IMR-90 (cell line): ENCODE measurements around the gene CIDEA. TPM values are rescaled to one million over a fixed set of nuclear protein-coding genes. Genes with fewer than 3 reads are reported as not detected.

ENCODE experiments used
- ATAC-seq: fragments of 200-7000 bp; cut with Tn5 transposase; 2 replicates; pipeline ENCODE4 v1.9.1; 2020; ENCODE audit warnings: low read depth, mild to moderate bottlenecking, moderate library complexity
- BruUV-seq: library from RNA; stranded (reverse); fragments of 400-500 nt; replicated peaks from 2 replicates; lab custom pipeline; 2021; lab: Mats Ljungman, UMichigan
- CTCF ChIA-PET: fragments of 300-600 bp; formaldehyde crosslinking; extraction: SDS; loops from one replicate; lab custom pipeline; 2021; ENCODE audit warnings: antibody characterized with exemption; lab: Yijun Ruan, JAX
- POLR2A ChIA-PET: fragments of 300-600 bp; sonication (Branson Sonifier 250); formaldehyde crosslinking; loops from one replicate; lab custom pipeline; 2022; ENCODE audit warnings: antibody characterized with exemption; ENCODE audit not compliant: unreplicated experiment; lab: Charles Lee
- DNase-seq: peaks from one replicate; pipeline ENCODE4 v3.0.0; 2013
- H2AFZ ChIP-seq: replicated peaks from 2 replicates; pipeline ENCODE3; 2013; ENCODE audit warnings: low read length, mild to moderate bottlenecking; ENCODE audit not compliant: poor library complexity
- H2AK5ac ChIP-seq: 2 replicates; pipeline ENCODE4 v1.6.1; 2013; ENCODE audit warnings: low read depth, low read length, inconsistent platforms
- H2AK9ac ChIP-seq: replicated peaks from 2 replicates; pipeline ENCODE3; 2013; ENCODE audit warnings: mild to moderate bottlenecking, low read depth, low read length, moderate library complexity; ENCODE audit not compliant: poor library complexity
- H2BK120ac ChIP-seq: 2 replicates; pipeline ENCODE4 v1.6.1; 2013; ENCODE audit warnings: low read depth, low read length, inconsistent platforms
- H2BK15ac ChIP-seq: 3 replicates; pipeline ENCODE4 v1.6.1; 2013; ENCODE audit warnings: low read depth, low read length, inconsistent platforms
- H2BK20ac ChIP-seq: 2 replicates; pipeline ENCODE4 v1.6.1; 2013; ENCODE audit warnings: low read depth, mild to moderate bottlenecking, inconsistent platforms, low read length, moderate library complexity
- H2BK5ac ChIP-seq: 2 replicates; pipeline ENCODE4 v1.6.1; 2013; ENCODE audit warnings: mild to moderate bottlenecking, low read depth, low read length, inconsistent platforms; ENCODE audit not compliant: poor library complexity, severe bottlenecking
- H3K14ac ChIP-seq: replicated peaks from 2 replicates; pipeline ENCODE4 v1.6.1; 2013; ENCODE audit warnings: low read depth, low read length, inconsistent platforms
- H3K18ac ChIP-seq: 2 replicates; pipeline ENCODE4 v1.6.1; 2013; ENCODE audit warnings: low read depth, low read length, control low read depth
- H3K23ac ChIP-seq: 2 replicates; pipeline ENCODE4 v1.6.1; 2013; ENCODE audit warnings: low read depth, low read length, inconsistent platforms
- H3K27ac ChIP-seq: 2 replicates; pipeline ENCODE4 v1.5.1; 2013; ENCODE audit warnings: mild to moderate bottlenecking, control low read depth, low read length; ENCODE audit not compliant: insufficient read depth
- H3K27me3 ChIP-seq: 2 replicates; pipeline ENCODE4 v1.6.1; 2013; ENCODE audit warnings: low read length; ENCODE audit not compliant: control insufficient read depth, insufficient read depth
- H3K36me3 ChIP-seq: 2 replicates; pipeline ENCODE4 v1.6.1; 2013; ENCODE audit warnings: low read length, mixed read lengths; ENCODE audit not compliant: control insufficient read depth, insufficient read depth
- H3K4ac ChIP-seq: 2 replicates; pipeline ENCODE4 v1.6.1; 2013; ENCODE audit warnings: low read depth, low read length, inconsistent platforms
- H3K4me1 ChIP-seq: 2 replicates; pipeline ENCODE4 v1.6.1; 2013; ENCODE audit warnings: low read length, mixed read lengths; ENCODE audit not compliant: control insufficient read depth, insufficient read depth
- H3K4me2 ChIP-seq: 2 replicates; pipeline ENCODE4 v1.6.1; 2013; ENCODE audit warnings: low read depth, mild to moderate bottlenecking, control low read depth, low read length, moderate library complexity
- H3K4me3 ChIP-seq: 2 replicates; pipeline ENCODE4 v1.5.1; 2013; ENCODE audit warnings: low read depth, mild to moderate bottlenecking, control low read depth, low read length, moderate library complexity; ENCODE audit not compliant: insufficient read depth
- H3K56ac ChIP-seq: 2 replicates; pipeline ENCODE4 v1.6.1; 2013; ENCODE audit warnings: low read length, inconsistent platforms; ENCODE audit not compliant: insufficient read depth; ENCODE audit errors: extremely low read depth
- H3K79me1 ChIP-seq, 2 experiments: 2 replicates each; pipeline ENCODE4 v1.6.1; 2013; ENCODE audit warnings: low read length in 2 of 2, inconsistent platforms in 1 of 2, low read depth in 1 of 2
- H3K9ac ChIP-seq: 2 replicates; pipeline ENCODE4 v1.6.1; 2013; ENCODE audit warnings: low read depth, low read length, control low read depth
- H3K9me1 ChIP-seq: 2 replicates; pipeline ENCODE4 v1.6.1; 2013; ENCODE audit warnings: low read length, inconsistent platforms; ENCODE audit not compliant: insufficient read depth
- H3K9me3 ChIP-seq: 2 replicates; pipeline ENCODE4 v1.6.1; 2013; ENCODE audit warnings: low read length; ENCODE audit not compliant: control insufficient read depth, insufficient read depth
- H4K20me1 ChIP-seq: 2 replicates; pipeline ENCODE4 v1.6.1; 2013; ENCODE audit warnings: low read length, inconsistent platforms; ENCODE audit not compliant: insufficient read depth
- H4K5ac ChIP-seq: 2 replicates; pipeline ENCODE4 v1.6.1; 2013; ENCODE audit warnings: mild to moderate bottlenecking, low read depth, low read length, control low read depth
- H4K8ac ChIP-seq, 2 experiments: 2 replicates each; pipeline ENCODE4 v1.6.1; 2013; ENCODE audit warnings: low read depth in 2 of 2, low read length in 2 of 2, control low read depth in 1 of 2, inconsistent platforms in 1 of 2
- H4K91ac ChIP-seq: 2 replicates; pipeline ENCODE4 v1.6.1; 2013; ENCODE audit warnings: low read depth, low read length, inconsistent platforms; ENCODE audit not compliant: insufficient read depth
- BHLHE40 ChIP-seq: fragments of 150-350 bp; IDR thresholded peaks from 2 replicates; pipeline ENCODE4 v1.6.1; 2016; ENCODE audit warnings: mild to moderate bottlenecking, low read depth, low read length
- CEBPB ChIP-seq: IDR thresholded peaks from 2 replicates; pipeline ENCODE4 v1.6.1; 2012; ENCODE audit warnings: low read depth, low read length, improper control_type of control experiment
- CHD1 ChIP-seq: IDR thresholded peaks from 2 replicates; pipeline ENCODE4 v1.6.1; 2012; ENCODE audit warnings: low read depth, low read length, improper control_type of control experiment
- CTCF ChIP-seq: conservative IDR thresholded peaks from 2 replicates; pipeline ENCODE4 v1.5.1; 2012; ENCODE audit warnings: mild to moderate bottlenecking, low read depth, low read length, improper control_type of control experiment
- ELK1 ChIP-seq: fragments of 150-350 bp; IDR thresholded peaks from 2 replicates; pipeline ENCODE4 v1.6.1; 2016; ENCODE audit warnings: low read depth, mild to moderate bottlenecking, low read length, moderate library complexity, borderline replicate concordance
- FOS ChIP-seq: fragments of 150-350 bp; IDR thresholded peaks from 2 replicates; pipeline ENCODE4 v1.6.1; 2016; ENCODE audit warnings: low read depth, low read length
- MAFK ChIP-seq: IDR thresholded peaks from 2 replicates; pipeline ENCODE4 v1.6.1; 2012; ENCODE audit warnings: low read depth, low read length, improper control_type of control experiment
- MAZ ChIP-seq: IDR thresholded peaks from 2 replicates; pipeline ENCODE4 v1.6.1; 2012; ENCODE audit warnings: low read depth, mild to moderate bottlenecking, low read length, improper control_type of control experiment, moderate library complexity, borderline replicate concordance
- MXI1 ChIP-seq: IDR thresholded peaks from 2 replicates; pipeline ENCODE4 v1.6.1; 2012; ENCODE audit warnings: low read depth, mild to moderate bottlenecking, low read length, moderate library complexity, borderline replicate concordance
- NFE2L2 ChIP-seq: fragments of 150-350 bp; IDR thresholded peaks from 2 replicates; pipeline ENCODE4 v1.6.1; 2016; ENCODE audit warnings: low read depth, mild to moderate bottlenecking, low read length
- POLR2A ChIP-seq: IDR thresholded peaks from 2 replicates; pipeline ENCODE4 v1.6.1; 2012; ENCODE audit warnings: mild to moderate bottlenecking, low read depth, low read length
- RAD21 ChIP-seq: IDR thresholded peaks from 2 replicates; pipeline ENCODE4 v1.6.1; 2012; ENCODE audit warnings: low read length, improper control_type of control experiment
- RCOR1 ChIP-seq: IDR thresholded peaks from 2 replicates; pipeline ENCODE4 v1.6.1; 2012; ENCODE audit warnings: mild to moderate bottlenecking, low read length, improper control_type of control experiment; ENCODE audit not compliant: insufficient replicate concordance
- RFX5 ChIP-seq: IDR thresholded peaks from 2 replicates; pipeline ENCODE4 v1.8.0; 2012; ENCODE audit warnings: low read depth, mild to moderate bottlenecking, low read length, moderate library complexity
- SMC3 ChIP-seq: fragments of 150-350 bp; IDR thresholded peaks from 2 replicates; pipeline ENCODE4 v1.6.1; 2016; ENCODE audit warnings: low read depth, mild to moderate bottlenecking, antibody characterized with exemption, low read length, moderate library complexity
- USF2 ChIP-seq: fragments of 150-350 bp; IDR thresholded peaks from 2 replicates; pipeline ENCODE4 v1.6.1; 2017; ENCODE audit warnings: mild to moderate bottlenecking, antibody characterized with exemption, low read length, low read depth
- WGBS, 2 experiments: methylation state at CpG; one replicate each; pipeline versions ENCODE4 v1.1.5 to v1.1.7; 2013; ENCODE audit warnings: missing lambda C conversion rate in 2 of 2; ENCODE audit not compliant: insufficient read length in 1 of 2; ENCODE audit errors: extremely low coverage in 2 of 2; 5-methylcytosine and 5-hydroxymethylcytosine counted together
- dilution Hi-C: fragments of 300-500 bp; cut with HindIII; formaldehyde crosslinking; loops from one replicate; pipeline ENCODE4 v1.14.3; 2018; ENCODE audit warnings: low sequenced_read_pairs; ENCODE audit not compliant: unreplicated experiment
- in situ Hi-C: fragments of 300-500 bp; cut with MboI; formaldehyde crosslinking; loops from 3 replicates; pipeline ENCODE4 v1.14.3; 2019; ENCODE audit warnings: low sequenced_read_pairs, inconsistent platforms, mixed read lengths
- intact Hi-C: fragments of 100-400 bp; cut with micrococcal nuclease; formaldehyde crosslinking; loops from 2 replicates; pipeline ENCODE4 v1.10.0; 2022
- polyA plus RNA-seq, 3 experiments: library from polyadenylated mRNA; depleted of rRNA; stranded (reverse); fragments of >200 nt; gene quantifications; 2 replicates each; pipeline ENCODE4 v1.2.3, GENCODE V29; 2012; ENCODE audit warnings: low replicate concordance in 1 of 3
- total RNA-seq: library from RNA; depleted of rRNA; stranded (reverse); fragments of >200 nt; gene quantifications from 2 replicates; pipeline ENCODE4 v1.2.3, GENCODE V29; 2012

The CIDEA gene
- total and polyA plus RNA-seq, 2 of the 4 experiments (the other 2 are of a cell fraction), result not detected

DNA sequence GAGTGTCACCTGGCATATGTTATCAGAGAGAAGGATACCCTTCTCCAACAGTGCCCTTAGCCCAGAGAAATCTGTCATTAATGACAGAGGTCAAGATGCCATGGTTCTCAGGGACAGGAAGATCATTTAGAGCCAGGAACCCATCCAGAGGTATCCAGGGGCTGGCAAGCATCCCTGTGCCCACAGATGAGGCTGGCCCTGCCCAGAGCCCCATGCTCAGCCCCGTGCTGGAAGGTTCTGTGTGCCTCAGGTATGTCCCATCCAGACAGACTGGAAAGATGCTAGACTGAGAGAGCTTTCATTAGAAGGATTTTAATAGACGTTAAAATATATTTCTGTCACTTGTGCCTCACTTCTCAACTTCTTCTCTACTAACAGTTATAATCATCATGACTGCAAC, 45.7 kb downstream of the CIDEA start:
- Histone ChIP-seq H2BK5ac (no peak overlapping the region), H3K56ac (no peak overlapping the region), H4K8ac (no peak overlapping the region), H3K14ac (no peak overlapping the region), H2AK5ac (no peak overlapping the region), H2AK9ac (no peak overlapping the region), H3K18ac (no peak overlapping the region), H3K9me1 (peaks cover 6% of the 10 kb centered on the region), H3K27me3 (no peaks in the 10 kb centered on the region), H3K9ac (no peak overlapping the region), H3K23ac (no peak overlapping the region), H4K20me1 (no peaks in the 10 kb centered on the region), H2BK15ac (no peak overlapping the region), H3K4me3 (no peak overlapping the region), H3K36me3 (no peaks in the 10 kb centered on the region), H3K79me1 (peaks cover 0 to 9% of the 10 kb centered on the region in 2 experiments; a peak in 2 of 4 replicates), H3K4me1 (peaks cover 2% of the 10 kb centered on the region; the same call in 1 of the 2 replicates), H4K5ac (no peak overlapping the region), H3K27ac (no peak overlapping the region), H3K4me2 (no peak overlapping the region), H4K91ac (no peak overlapping the region), H3K9me3 (peaks cover 3% of the 10 kb centered on the region), H2BK20ac (no peak overlapping the region), H3K4ac (no peak overlapping the region), H2BK120ac (no peak overlapping the region), H2AFZ (no peak overlapping the region)
- DNase-seq (no peak), ATAC-seq (no peak)
- dilution Hi-C loops, result no loop called here
- intact Hi-C loops, result no loop called here
- no TSS peak for BruUV-seq
- WGBS, 2 experiments, result no CpG with 5 or more reads among the region's 2 CpGs
- ChIA-PET CTCF (no interaction called here), POLR2A (interaction anchor here (1.4 kb wide), 1 partner anchor 12 kb away, joined by 4 read pairs; no protein-coding TSS in a partner anchor)
- TF ChIP-seq MXI1 (no peak), CTCF (no peak), CHD1 (no peak), MAFK (no peak), ELK1 (no peak), CEBPB (no peak), FOS (no peak), RAD21 (no peak), MAZ (no peak), RFX5 (no peak), POLR2A (no peak), NFE2L2 (no peak), BHLHE40 (no peak), USF2 (no peak), SMC3 (no peak), RCOR1 (no peak)
- in situ Hi-C loops, result no loop called here
